Activated T-helper 1 cell treated with anti-CD3 and anti-CD28 coated beads, Interleukin-12 subunit alpha, Interleukin-12 subunit beta, Interleukin-2, Interleukin-4 antibody, amounts not matched to agents 30 ng/mL and 10 ng/mL and 1 ng/mL, durations not matched to agents 14 hours and 24 hours and 36 hours (primary cell): ENCODE measurements around the gene PLP1. TPM values are rescaled to one million over a fixed set of nuclear protein-coding genes. Genes with fewer than 3 reads are reported as not detected.
"Not testable (repeated sequence)": the region's sequence is repeated elsewhere in the genome, so short reads cannot be mapped to it uniquely, and the experiment has no call there.

Experiments used
- DNase-seq: peaks from one replicate; pipeline ENCODE4 v3.0.0; 2021; ENCODE audit warnings: low spot score
- H3K27ac Mint-ChIP-seq: one replicate; pipeline ENCODE4 v1.8.0; 2021; ENCODE audit warnings: mild to moderate bottlenecking, mixed read lengths
- H3K27me3 Mint-ChIP-seq: one replicate; pipeline ENCODE4 v1.8.0; 2022; ENCODE audit warnings: mild to moderate bottlenecking, moderate library complexity, mixed read lengths; ENCODE audit not compliant: insufficient read depth
- H3K36me3 Mint-ChIP-seq: one replicate; pipeline ENCODE4 v1.8.0; 2021; ENCODE audit warnings: low read depth, mixed read lengths
- H3K4me1 Mint-ChIP-seq: one replicate; pipeline ENCODE4 v1.8.0; 2021; ENCODE audit warnings: low read depth, mixed read lengths
- H3K4me3 Mint-ChIP-seq: one replicate; pipeline ENCODE4 v1.8.0; 2021; ENCODE audit warnings: mild to moderate bottlenecking, moderate library complexity, mixed read lengths
- H3K9me3 Mint-ChIP-seq: one replicate; pipeline ENCODE4 v1.8.0; 2021; ENCODE audit warnings: mixed read lengths
- intact Hi-C: fragments of 100-400 bp; cut with micrococcal nuclease; formaldehyde crosslinking; loops from one replicate; pipeline ENCODE4 v1.15.1; 2024
- total RNA-seq: library from RNA; stranded (reverse); gene quantifications from 2 replicates; pipeline ENCODE4 v1.2.3, GENCODE V29; 2022

PLP1 gene
- total RNA-seq, 1 donor from 2014 or later = not detected

- H3K9me3 Mint-ChIP-seq = no peaks in the 10 kb centered on the region
- no peak for DNase-seq
Measured at GRCh38 chrX:103756736-103757135, 19.9 kb upstream of the PLP1 start.

GRCh38 chrX:103758555-103758954 lies 18.1 kb upstream of the PLP1 start:
- DNase-seq = no peak
- H3K4me3 Mint-ChIP-seq = no peak overlapping the region
- intact Hi-C loops = no loop called here
- no peaks in the 10 kb centered on the region for H3K36me3 Mint-ChIP-seq
- H3K4me1 Mint-ChIP-seq = no peaks in the 10 kb centered on the region
- peaks cover 6% of the 10 kb centered on the region for H3K27me3 Mint-ChIP-seq
- no peaks in the 10 kb centered on the region for H3K9me3 Mint-ChIP-seq
- no peak overlapping the region for H3K27ac Mint-ChIP-seq

More at GRCh38 chrX:103756736-103757135, 19.9 kb upstream of the PLP1 start:
- no peaks in the 10 kb centered on the region for H3K36me3 Mint-ChIP-seq
- H3K27me3 Mint-ChIP-seq = peaks cover 6% of the 10 kb centered on the region
- no peaks in the 10 kb centered on the region for H3K4me1 Mint-ChIP-seq
- no peak overlapping the region for H3K27ac Mint-ChIP-seq
- H3K4me3 Mint-ChIP-seq = no peak overlapping the region
- intact Hi-C loops = no loop called here

GRCh38 chrX:103763541-103763940 lies 13.1 kb upstream of the PLP1 start:
- H3K4me3 Mint-ChIP-seq, H3K27ac Mint-ChIP-seq, H3K9me3 Mint-ChIP-seq, intact Hi-C loops, H3K4me1 Mint-ChIP-seq, H3K27me3 Mint-ChIP-seq, DNase-seq, H3K36me3 Mint-ChIP-seq: not testable (repeated sequence)

GRCh38 chrX:103766813-103767555 lies 9.7 kb upstream of the PLP1 start:
- not testable (repeated sequence) for H3K9me3 Mint-ChIP-seq

GRCh38 chrX:103773445-103773844 lies 3.2 kb upstream of the PLP1 start:
- Mint-ChIP-seq H3K27me3 (peaks cover 7% of the 10 kb centered on the region), H3K36me3 (no peaks in the 10 kb centered on the region), H3K9me3 (no peaks in the 10 kb centered on the region), H3K4me1 (no peaks in the 10 kb centered on the region), H3K27ac (no peak overlapping the region), H3K4me3 (no peak overlapping the region)
- intact Hi-C loops = no loop called here
- no peak for DNase-seq

More at GRCh38 chrX:103766813-103767555, 9.7 kb upstream of the PLP1 start:
- intact Hi-C loops, H3K27ac Mint-ChIP-seq, H3K36me3 Mint-ChIP-seq, DNase-seq, H3K4me3 Mint-ChIP-seq, H3K27me3 Mint-ChIP-seq, H3K4me1 Mint-ChIP-seq: not testable (repeated sequence)

- Mint-ChIP-seq H3K27ac (no peak overlapping the region), H3K4me3 (no peak overlapping the region), H3K4me1 (no peaks in the 10 kb centered on the region), H3K9me3 (no peaks in the 10 kb centered on the region), H3K27me3 (peaks cover 7% of the 10 kb centered on the region), H3K36me3 (no peaks in the 10 kb centered on the region)
- no peak for DNase-seq
- intact Hi-C loops = no loop called here
Measured at GRCh38 chrX:103774070-103774642, 2.5 kb upstream of the PLP1 start.

- H3K4me1 Mint-ChIP-seq = no peaks in the 10 kb centered on the region
- peaks cover 5% of the 10 kb centered on the region for H3K27me3 Mint-ChIP-seq
- H3K4me3 Mint-ChIP-seq = no peak overlapping the region
- H3K9me3 Mint-ChIP-seq = no peaks in the 10 kb centered on the region
- intact Hi-C loops = no loop called here
- no peak overlapping the region for H3K27ac Mint-ChIP-seq
- H3K36me3 Mint-ChIP-seq = no peaks in the 10 kb centered on the region
- no peak for DNase-seq
Measured at GRCh38 chrX:103779141-103779789, 2.6 kb downstream of the PLP1 start.

GRCh38 chrX:103780336-103781061 lies 3.9 kb downstream of the PLP1 start:
- no peaks in the 10 kb centered on the region for H3K9me3 Mint-ChIP-seq
- no peak overlapping the region for H3K4me3 Mint-ChIP-seq
- H3K27me3 Mint-ChIP-seq = peaks cover 5% of the 10 kb centered on the region
- no peak overlapping the region for H3K27ac Mint-ChIP-seq
- DNase-seq = no peak
- intact Hi-C loops = no loop called here
- no peaks in the 10 kb centered on the region for H3K4me1 Mint-ChIP-seq
- H3K36me3 Mint-ChIP-seq = no peaks in the 10 kb centered on the region

GRCh38 chrX:103781062-103781402 lies 4.4 kb downstream of the PLP1 start:
- DNase-seq = no peak
- no peaks in the 10 kb centered on the region for H3K4me1 Mint-ChIP-seq
- intact Hi-C loops = no loop called here
- peaks cover 6% of the 10 kb centered on the region for H3K27me3 Mint-ChIP-seq
- no peak overlapping the region for H3K27ac Mint-ChIP-seq
- no peaks in the 10 kb centered on the region for H3K9me3 Mint-ChIP-seq
- no peak overlapping the region for H3K4me3 Mint-ChIP-seq
- H3K36me3 Mint-ChIP-seq = no peaks in the 10 kb centered on the region

- Mint-ChIP-seq H3K9me3 (no peaks in the 10 kb centered on the region), H3K36me3 (no peaks in the 10 kb centered on the region), H3K4me3 (no peak overlapping the region), H3K4me1 (no peaks in the 10 kb centered on the region), H3K27me3 (peaks cover 6% of the 10 kb centered on the region), H3K27ac (no peak overlapping the region)
- DNase-seq = no peak
- intact Hi-C loops = no loop called here
Measured at GRCh38 chrX:103781706-103782105, 5.1 kb downstream of the PLP1 start.

- no peaks in the 10 kb centered on the region for H3K36me3 Mint-ChIP-seq
- intact Hi-C loops = no loop called here
- H3K27ac Mint-ChIP-seq = no peak overlapping the region
Measured at GRCh38 chrX:103782640-103783039, 6.0 kb downstream of the PLP1 start.

GRCh38 chrX:103783196-103783595 lies 6.6 kb downstream of the PLP1 start:
- intact Hi-C loops = no loop called here
- H3K4me1 Mint-ChIP-seq = no peaks in the 10 kb centered on the region
- H3K36me3 Mint-ChIP-seq = no peaks in the 10 kb centered on the region
- no peak overlapping the region for H3K27ac Mint-ChIP-seq
- peaks cover 6% of the 10 kb centered on the region for H3K27me3 Mint-ChIP-seq
- H3K9me3 Mint-ChIP-seq = no peaks in the 10 kb centered on the region
- no peak for DNase-seq
- no peak overlapping the region for H3K4me3 Mint-ChIP-seq

More at GRCh38 chrX:103782640-103783039, 6.0 kb downstream of the PLP1 start:
- no peaks in the 10 kb centered on the region for H3K9me3 Mint-ChIP-seq
- peaks cover 8% of the 10 kb centered on the region for H3K27me3 Mint-ChIP-seq
- no peak overlapping the region for H3K4me3 Mint-ChIP-seq
- no peaks in the 10 kb centered on the region for H3K4me1 Mint-ChIP-seq
- no peak for DNase-seq

- intact Hi-C loops = no loop called here
- Mint-ChIP-seq H3K9me3 (no peaks in the 10 kb centered on the region), H3K36me3 (no peaks in the 10 kb centered on the region), H3K27me3 (peaks cover 7% of the 10 kb centered on the region), H3K27ac (no peak overlapping the region), H3K4me3 (no peak overlapping the region), H3K4me1 (no peaks in the 10 kb centered on the region)
- DNase-seq = no peak
Measured at GRCh38 chrX:103783971-103784370, 7.3 kb downstream of the PLP1 start.
